Smooth muscle cell (in vitro differentiated cells): ENCODE measurements around the gene CBFA2T3. TPM values are rescaled to one million over a fixed set of nuclear protein-coding genes. Genes with fewer than 3 reads are reported as not detected.

Experiments
- DNase-seq: peaks from one replicate; lab custom pipeline; 2025; ENCODE audit not compliant: unreplicated experiment; lab: John Stamatoyannopoulos, UW
- H2AFZ ChIP-seq: fragments of 200-600 bp; sonication (generic); 2 replicates; pipeline ENCODE4 v1.6.0; 2016; ENCODE audit warnings: antibody characterized with exemption, low read depth, mild to moderate bottlenecking
- H3F3A ChIP-seq: fragments of 200-600 bp; sonication (generic); 2 replicates; pipeline ENCODE4 v1.6.0; 2017; ENCODE audit warnings: antibody characterized with exemption, low read depth
- H3K27ac ChIP-seq: fragments of 200-600 bp; sonication (generic); 2 replicates; pipeline ENCODE4 v1.5.1; 2016; ENCODE audit warnings: low read depth, mild to moderate bottlenecking
- H3K27me3 ChIP-seq: fragments of 200-600 bp; sonication (generic); 2 replicates; pipeline ENCODE4 v1.6.1; 2016; ENCODE audit warnings: low read depth, mild to moderate bottlenecking
- H3K36me3 ChIP-seq: fragments of 200-600 bp; sonication (generic); 2 replicates; pipeline ENCODE4 v1.5.1; 2016; ENCODE audit warnings: low read depth
- H3K4me1 ChIP-seq: fragments of 200-600 bp; sonication (generic); 2 replicates; pipeline ENCODE4 v1.5.1; 2016; ENCODE audit warnings: low read depth
- H3K4me2 ChIP-seq: fragments of 200-600 bp; sonication (generic); 2 replicates; pipeline ENCODE4 v1.6.0; 2016; ENCODE audit warnings: mild to moderate bottlenecking
- H3K4me3 ChIP-seq: fragments of 200-600 bp; sonication (generic); 2 replicates; pipeline ENCODE4 v1.5.1; 2016; ENCODE audit warnings: mild to moderate bottlenecking
- H3K79me2 ChIP-seq: fragments of 200-600 bp; sonication (generic); 2 replicates; pipeline ENCODE4 v1.6.0; 2016; ENCODE audit warnings: low read depth, mild to moderate bottlenecking
- H3K9ac ChIP-seq: fragments of 200-600 bp; sonication (generic); 2 replicates; pipeline ENCODE4 v1.6.0; 2016; ENCODE audit warnings: low read depth
- H3K9me3 ChIP-seq: fragments of 200-600 bp; sonication (generic); replicated peaks from 2 replicates; pipeline ENCODE4 v1.5.1; 2016; ENCODE audit warnings: low read depth
- H4K20me1 ChIP-seq: fragments of 200-600 bp; sonication (generic); 2 replicates; pipeline ENCODE4 v1.6.0; 2016; ENCODE audit warnings: low read depth
- CTCF ChIP-seq: fragments of 200-600 bp; sonication (generic); IDR thresholded peaks from 2 replicates; pipeline ENCODE4 v1.5.1; 2017; ENCODE audit warnings: borderline replicate concordance, mild to moderate bottlenecking, antibody characterized with exemption; ENCODE audit not compliant: insufficient read depth, poor library complexity, severe bottlenecking
- WGBS: methylation state at CpG from one replicate; pipeline ENCODE4 v1.1.7; 2016; ENCODE audit warnings: low lambda C conversion rate; 5-methylcytosine and 5-hydroxymethylcytosine counted together
- polyA plus RNA-seq: library from polyadenylated mRNA; unstranded; fragments of >200 nt; fragmentation: Nextera tagmentation; extraction: Ambion mirVana; gene quantifications from 2 replicates; pipeline ENCODE4 v1.2.1, GENCODE V29; 2016
- total RNA-seq: library from RNA; depleted of rRNA; stranded (reverse); fragments of >200 nt; gene quantifications from 2 replicates; pipeline ENCODE4 v1.2.3, GENCODE V29; 2014

CBFA2T3 gene
- total and polyA plus RNA-seq, 2 experiments from 2014 or later: 0.25 TPM; not detected in 1

- no peaks in the 10 kb centered on the region for H3K4me1 ChIP-seq
- no peaks in the 10 kb centered on the region for H3F3A ChIP-seq
- no peaks in the 10 kb centered on the region for H3K79me2 ChIP-seq
- no peak overlapping the region for H2AFZ ChIP-seq
- no peak overlapping the region for H3K9ac ChIP-seq
- H3K27me3 ChIP-seq: peaks cover 9% of the 10 kb centered on the region
- H3K4me2 ChIP-seq: no peak overlapping the region
- no peaks in the 10 kb centered on the region for H4K20me1 ChIP-seq
- DNase-seq: no peak
- H3K4me3 ChIP-seq: no peak overlapping the region
- no peak overlapping the region for H3K27ac ChIP-seq
- WGBS: 88% methylated on average over 36 of the region's 36 CpGs
- H3K9me3 ChIP-seq: no peaks in the 10 kb centered on the region
- no peaks in the 10 kb centered on the region for H3K36me3 ChIP-seq
- no peak for TF ChIP-seq CTCF
Observed at GRCh38 chr16:89000207-89000959, 23.4 kb upstream of the CBFA2T3 start.

- Histone ChIP-seq H4K20me1 (no peaks in the 10 kb centered on the region), H3K9me3 (no peaks in the 10 kb centered on the region), H3F3A (no peaks in the 10 kb centered on the region), H3K4me1 (no peaks in the 10 kb centered on the region), H3K4me3 (no peak overlapping the region), H3K79me2 (no peaks in the 10 kb centered on the region), H3K27ac (no peak overlapping the region), H3K4me2 (no peak overlapping the region), H3K27me3 (peaks cover 9% of the 10 kb centered on the region), H2AFZ (no peak overlapping the region), H3K36me3 (no peaks in the 10 kb centered on the region), H3K9ac (no peak overlapping the region)
- no peak for TF ChIP-seq CTCF
- DNase-seq: no peak
- WGBS: 47% methylated on average over 15 of the region's 39 CpGs
Observed at GRCh38 chr16:88999457-89000206, 22.6 kb upstream of the CBFA2T3 start.

GRCh38 chr16:88995746-88996535 lies 18.9 kb upstream of the CBFA2T3 start:
- Histone ChIP-seq H3K4me2 (no peak overlapping the region), H3K4me1 (peaks cover 7% of the 10 kb centered on the region), H3K4me3 (no peak overlapping the region), H3K27me3 (no peaks in the 10 kb centered on the region), H3K36me3 (no peaks in the 10 kb centered on the region), H3K9ac (no peak overlapping the region), H3K79me2 (no peaks in the 10 kb centered on the region), H3K9me3 (no peaks in the 10 kb centered on the region), H2AFZ (no peak overlapping the region), H4K20me1 (no peaks in the 10 kb centered on the region), H3F3A (no peaks in the 10 kb centered on the region), H3K27ac (no peak overlapping the region)
- DNase-seq: no peak
- no peak for TF ChIP-seq CTCF
- WGBS: 92% methylated on average over 28 of the region's 28 CpGs
